ENCODE results near the gene PAGR1. TPM values are rescaled to one million over a fixed set of nuclear protein-coding genes. Genes with fewer than 3 reads are reported as not detected.

The PAGR1 gene
- total RNA-seq, 4 donors from 2014 or later, result 28.0 to 33.5 (median 32.1) TPM

DNA sequence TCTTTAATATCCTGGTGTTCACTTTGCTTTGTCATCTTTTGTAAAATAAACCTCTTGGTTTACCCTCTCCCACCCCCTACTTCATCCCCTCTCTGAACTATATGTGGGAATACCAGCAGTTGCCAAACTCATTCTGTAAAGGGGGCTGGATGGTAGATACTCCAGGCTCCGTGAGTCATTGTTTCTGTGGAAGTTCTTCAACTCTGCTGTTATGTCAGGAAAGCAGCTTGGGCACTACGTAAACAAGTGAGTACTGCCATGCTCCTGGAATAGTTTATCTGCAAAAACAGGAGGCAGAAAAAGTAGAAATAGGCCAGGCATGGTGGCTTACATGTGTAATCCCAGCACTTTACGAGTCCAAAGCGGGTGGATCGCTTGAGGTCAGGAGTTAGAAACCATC, 21.9 kb downstream of the PAGR1 start:
- 95% methylated on average over 5 of the region's 5 CpGs for WGBS, 2 donors
- no peak for DNase-seq (ENCODE audit: low spot score in 2 of 2)
- no peak overlapping the region for H3K4me3 ChIP-seq (ENCODE audit: low read depth, poor library complexity, severe bottlenecking)
- TF ChIP-seq POLR2A (IDR thresholded peaks at IDR 0.05), result no peak
- TF ChIP-seq, protein P1, sequence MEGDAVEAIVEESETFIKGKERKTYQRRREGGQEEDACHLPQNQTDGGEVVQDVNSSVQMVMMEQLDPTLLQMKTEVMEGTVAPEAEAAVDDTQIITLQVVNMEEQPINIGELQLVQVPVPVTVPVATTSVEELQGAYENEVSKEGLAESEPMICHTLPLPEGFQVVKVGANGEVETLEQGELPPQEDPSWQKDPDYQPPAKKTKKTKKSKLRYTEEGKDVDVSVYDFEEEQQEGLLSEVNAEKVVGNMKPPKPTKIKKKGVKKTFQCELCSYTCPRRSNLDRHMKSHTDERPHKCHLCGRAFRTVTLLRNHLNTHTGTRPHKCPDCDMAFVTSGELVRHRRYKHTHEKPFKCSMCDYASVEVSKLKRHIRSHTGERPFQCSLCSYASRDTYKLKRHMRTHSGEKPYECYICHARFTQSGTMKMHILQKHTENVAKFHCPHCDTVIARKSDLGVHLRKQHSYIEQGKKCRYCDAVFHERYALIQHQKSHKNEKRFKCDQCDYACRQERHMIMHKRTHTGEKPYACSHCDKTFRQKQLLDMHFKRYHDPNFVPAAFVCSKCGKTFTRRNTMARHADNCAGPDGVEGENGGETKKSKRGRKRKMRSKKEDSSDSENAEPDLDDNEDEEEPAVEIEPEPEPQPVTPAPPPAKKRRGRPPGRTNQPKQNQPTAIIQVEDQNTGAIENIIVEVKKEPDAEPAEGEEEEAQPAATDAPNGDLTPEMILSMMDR (IDR thresholded peaks at IDR 0.05), result no peak
- intact Hi-C loops (cut with DNase I; ENCODE audit: low total_unique reads), result no loop called here

DNA sequence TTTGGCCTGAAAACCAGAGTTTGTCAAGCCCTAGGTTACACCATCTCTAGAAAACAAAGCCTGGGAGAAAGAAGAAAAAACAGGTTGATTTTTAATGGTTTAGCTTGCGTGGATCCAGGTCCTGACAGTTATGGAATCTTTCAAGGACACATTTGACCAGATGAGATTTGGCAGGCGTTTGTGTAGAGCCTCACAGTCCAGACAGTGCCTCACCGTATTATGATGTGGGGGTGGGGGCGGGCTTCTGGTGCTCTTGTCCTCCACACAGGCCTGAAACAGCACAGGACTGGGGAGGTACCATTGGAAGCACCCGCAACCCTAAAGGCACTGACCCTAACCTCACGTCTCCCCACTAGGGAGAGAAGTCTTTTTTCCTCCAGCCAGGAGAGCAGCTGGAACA, 23.9 kb downstream of the PAGR1 start:
- 83 to 85% methylated on average over 6 of the region's 6 CpGs for WGBS, 2 donors
- no peak overlapping the region for H3K4me3 ChIP-seq (ENCODE audit: low read depth, poor library complexity, severe bottlenecking)
- intact Hi-C loops (cut with DNase I; ENCODE audit: low total_unique reads), result loop anchor here (10.0 kb wide), 1 partner anchor 135 kb away; no protein-coding TSS in a partner anchor
- DNase-seq (ENCODE audit: low spot score in 2 of 2), result no peak
- TF ChIP-seq, protein P1 (IDR thresholded peaks at IDR 0.05), result no peak
- TF ChIP-seq POLR2A (IDR thresholded peaks at IDR 0.05), result no peak

DNA sequence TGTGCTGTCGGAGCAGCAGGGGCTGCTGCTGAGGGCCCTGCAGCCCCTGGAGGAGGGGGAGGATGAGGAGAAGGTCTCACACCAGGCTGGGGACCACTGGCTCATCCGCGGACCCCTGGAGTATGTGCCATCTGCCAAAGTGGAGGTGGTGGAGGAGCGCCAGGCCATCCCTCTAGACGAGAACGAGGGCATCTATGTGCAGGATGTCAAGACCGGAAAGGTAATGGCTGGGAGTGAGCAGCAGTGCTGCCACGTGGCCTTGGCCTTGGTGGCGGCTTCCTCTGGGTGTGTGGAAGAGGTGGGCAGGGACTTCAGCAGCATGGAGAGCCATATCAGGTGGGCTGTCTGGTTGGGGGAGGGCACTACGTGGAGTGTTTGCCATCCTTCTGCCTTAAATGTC, 24.3 kb downstream of the PAGR1 start:
- intact Hi-C loops (cut with DNase I; ENCODE audit: low total_unique reads), result loop anchor here (10.0 kb wide), 1 partner anchor 135 kb away; no protein-coding TSS in a partner anchor
- WGBS, 2 donors, result 84 to 89% methylated on average over 10 of the region's 10 CpGs
- DNase-seq (ENCODE audit: low spot score in 2 of 2), result no peak

DNA sequence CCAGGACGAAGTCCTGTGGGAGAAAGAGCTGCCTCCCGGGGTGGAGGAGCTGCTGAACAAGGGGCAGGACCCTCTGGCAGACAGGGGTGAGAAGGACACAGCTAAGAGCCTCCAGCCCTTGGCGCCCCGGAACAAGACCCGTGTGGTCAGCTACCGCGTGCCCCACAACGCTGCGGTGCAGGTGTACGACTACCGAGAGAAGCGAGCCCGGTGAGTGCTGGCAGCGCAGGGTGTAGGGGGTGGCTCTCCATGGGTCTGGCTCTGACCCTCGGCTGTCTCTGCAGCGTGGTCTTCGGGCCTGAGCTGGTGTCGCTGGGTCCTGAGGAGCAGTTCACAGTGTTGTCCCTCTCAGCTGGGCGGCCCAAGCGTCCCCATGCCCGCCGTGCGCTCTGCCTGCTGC, 25.7 kb downstream of the PAGR1 start:
- H3K4me3 ChIP-seq (ENCODE audit: low read depth, poor library complexity, severe bottlenecking), result no peak overlapping the region
- no peak for DNase-seq (ENCODE audit: low spot score in 2 of 2)
- 89 to 91% methylated on average over 22 to 23 of the region's 23 CpGs for WGBS, 2 donors
- TF ChIP-seq POLR2A (IDR thresholded peaks at IDR 0.05), result no peak
- TF ChIP-seq, protein P1 (IDR thresholded peaks at IDR 0.05), result no peak
- intact Hi-C loops (cut with DNase I; ENCODE audit: low total_unique reads), result loop anchor here (10.0 kb wide), 1 partner anchor 137 kb away; no protein-coding TSS in a partner anchor

More for the DNA sequence above, 24.3 kb downstream of the PAGR1 start:
- no peak overlapping the region for H3K4me3 ChIP-seq (ENCODE audit: low read depth, poor library complexity, severe bottlenecking)
- TF ChIP-seq POLR2A (IDR thresholded peaks at IDR 0.05), result no peak
- TF ChIP-seq, protein P1 (IDR thresholded peaks at IDR 0.05), result no peak

DNA sequence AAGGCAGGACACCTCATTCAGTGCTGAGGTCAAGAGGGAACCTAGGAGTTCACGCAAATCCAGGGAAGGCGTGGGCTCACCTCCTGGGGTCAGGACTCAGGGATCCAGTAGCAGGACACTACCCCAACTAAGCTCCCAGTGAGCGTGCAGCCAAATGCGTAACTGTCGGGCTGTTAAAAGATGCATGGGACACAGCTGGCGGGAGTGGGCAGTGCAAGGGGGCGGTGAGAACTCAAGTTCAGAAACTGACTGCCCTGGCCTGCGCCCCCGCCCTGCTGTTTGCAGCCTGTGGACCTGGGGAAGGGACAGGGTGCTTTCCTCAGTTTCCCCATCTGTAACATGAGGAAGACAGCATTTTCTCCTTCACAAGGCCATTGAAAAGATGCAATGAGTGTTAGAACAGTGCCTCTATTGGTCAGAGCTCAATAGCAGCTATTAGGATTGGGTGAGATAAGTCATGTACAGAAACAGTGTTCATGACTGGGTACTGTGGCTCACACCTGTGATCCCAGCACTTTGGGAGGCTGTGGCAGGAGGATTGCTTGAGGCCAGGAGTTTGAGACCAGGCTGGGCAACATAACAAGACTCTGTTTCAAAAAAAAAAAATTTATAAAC, 26.9 kb downstream of the PAGR1 start:
- TF ChIP-seq POLR2A (IDR thresholded peaks at IDR 0.05), result no peak
- TF ChIP-seq, protein P1 (IDR thresholded peaks at IDR 0.05), result no peak
- H3K4me3 ChIP-seq (ENCODE audit: low read depth, poor library complexity, severe bottlenecking), result no peak overlapping the region
- no peak for DNase-seq (ENCODE audit: low spot score in 2 of 2)
- 92% methylated on average over 9 of the region's 9 CpGs for WGBS, 2 donors
- intact Hi-C loops (cut with DNase I; ENCODE audit: low total_unique reads), result loop anchor here (10.0 kb wide), 1 partner anchor 138 kb away; no protein-coding TSS in a partner anchor

Measured in lower leg skin (tissue), 4 donors.